ENCODE results near the gene GYS2.

Gene GYS2

DNA sequence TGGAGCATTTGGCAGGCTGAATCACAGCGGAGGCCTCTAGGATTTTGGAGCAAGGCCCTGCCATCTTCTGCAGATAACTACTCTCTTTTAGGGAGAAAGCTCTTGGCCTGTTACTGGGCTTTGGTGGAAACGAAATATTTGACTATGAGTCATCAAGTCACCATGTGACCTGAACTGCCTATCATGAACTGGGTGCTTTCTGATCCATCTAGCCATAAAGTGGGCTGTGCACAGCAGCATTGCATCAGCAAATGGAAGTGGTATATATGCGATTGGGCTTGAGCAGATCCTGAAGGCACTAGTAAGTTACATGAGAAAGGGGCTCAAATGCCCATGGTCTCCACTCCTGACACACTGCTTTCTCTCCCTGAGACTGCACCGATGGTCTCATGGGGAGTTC is 21.1 kb downstream of the GYS2 start:
- H3K36me3 ChIP-seq (ENCODE audit: control insufficient read depth, insufficient read depth, low read length): no peaks in the 10 kb centered on the region
- DNase-seq (ENCODE audit: extremely low read depth, insufficient read length): no peak
- TF ChIP-seq CTCF (IDR thresholded peaks at IDR 0.05; ENCODE audit: insufficient read depth, low read length, poor library complexity, severe bottlenecking): no peak
- no peak overlapping the region for H3K4me3 ChIP-seq (replicated peaks; ENCODE audit: low read depth, low read length)
- no peaks in the 10 kb centered on the region for H3K27me3 ChIP-seq (replicated peaks; ENCODE audit: control insufficient read depth, insufficient read depth, low read length)

DNA sequence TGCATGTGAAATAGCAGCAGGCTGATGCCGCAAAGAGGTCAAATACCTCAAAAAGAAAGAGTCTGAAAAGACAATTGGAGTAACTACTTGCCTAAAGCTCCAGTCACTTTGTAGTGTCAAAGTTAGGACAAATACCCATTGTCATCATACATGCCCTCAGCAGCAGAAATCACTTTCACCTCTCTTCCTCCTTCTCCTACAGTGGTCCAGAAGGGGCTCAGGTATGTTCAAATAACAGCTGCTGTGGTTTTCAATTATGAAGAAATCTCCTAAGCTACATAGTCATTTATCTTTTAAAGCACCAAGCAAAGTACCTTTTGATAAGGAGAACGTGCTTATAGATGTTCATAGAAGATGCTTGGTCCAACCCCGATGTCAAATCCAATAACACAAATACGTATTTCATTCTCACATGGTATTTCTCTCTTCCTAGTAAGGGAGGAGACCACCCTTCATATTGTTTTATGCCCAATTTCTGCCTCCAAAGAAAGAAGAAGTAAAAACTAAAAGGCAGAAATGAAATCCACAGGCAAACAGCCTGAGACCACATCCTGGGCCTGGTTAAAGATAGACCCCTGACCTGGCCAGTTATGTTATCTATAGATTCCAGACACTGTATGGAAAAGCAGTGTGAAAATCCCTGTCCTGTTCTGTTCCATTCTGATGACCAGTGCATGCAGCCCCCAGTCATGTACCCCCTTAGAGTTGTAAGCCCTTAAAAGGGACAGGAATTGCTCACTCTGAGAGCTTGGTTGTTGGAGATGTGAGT is 23.7 kb downstream of the GYS2 start:
- no peak for TF ChIP-seq CTCF (IDR thresholded peaks at IDR 0.05; ENCODE audit: insufficient read depth, low read length, poor library complexity, severe bottlenecking)
- DNase-seq (ENCODE audit: extremely low read depth, insufficient read length): no peak
- no peak overlapping the region for H3K4me3 ChIP-seq (replicated peaks; ENCODE audit: low read depth, low read length)

DNA sequence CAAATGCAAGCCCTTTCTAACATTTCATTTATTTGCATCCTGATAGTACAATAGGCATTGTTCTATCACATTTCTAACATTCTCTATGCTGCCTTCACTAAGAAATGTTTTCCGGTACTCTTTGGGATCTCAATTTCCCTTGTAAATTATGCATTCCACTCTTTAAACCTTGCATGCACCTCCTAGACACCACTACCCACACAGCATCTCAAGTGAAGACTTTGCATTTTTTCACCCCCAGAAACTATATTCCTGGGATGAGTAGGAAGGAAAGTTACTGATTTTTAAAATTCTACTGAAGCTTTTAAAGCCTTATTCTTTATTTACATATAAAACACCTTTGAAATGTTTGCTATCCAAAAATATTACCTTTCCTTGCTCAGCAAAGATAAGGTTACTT is 27.1 kb downstream of the GYS2 start:
- Histone ChIP-seq H3K36me3 (ENCODE audit: control insufficient read depth, insufficient read depth, low read length) (no peaks in the 10 kb centered on the region), H3K27me3 (replicated peaks; ENCODE audit: control insufficient read depth, insufficient read depth, low read length) (no peaks in the 10 kb centered on the region), H3K4me3 (replicated peaks; ENCODE audit: low read depth, low read length) (no peak overlapping the region)
- no peak for DNase-seq (ENCODE audit: extremely low read depth, insufficient read length)
- no peak for TF ChIP-seq CTCF (IDR thresholded peaks at IDR 0.05; ENCODE audit: insufficient read depth, low read length, poor library complexity, severe bottlenecking)

More for the DNA sequence above, 23.7 kb downstream of the GYS2 start:
- Histone ChIP-seq H3K36me3 (ENCODE audit: control insufficient read depth, insufficient read depth, low read length) (no peaks in the 10 kb centered on the region), H3K27me3 (replicated peaks; ENCODE audit: control insufficient read depth, insufficient read depth, low read length) (no peaks in the 10 kb centered on the region)

DNA sequence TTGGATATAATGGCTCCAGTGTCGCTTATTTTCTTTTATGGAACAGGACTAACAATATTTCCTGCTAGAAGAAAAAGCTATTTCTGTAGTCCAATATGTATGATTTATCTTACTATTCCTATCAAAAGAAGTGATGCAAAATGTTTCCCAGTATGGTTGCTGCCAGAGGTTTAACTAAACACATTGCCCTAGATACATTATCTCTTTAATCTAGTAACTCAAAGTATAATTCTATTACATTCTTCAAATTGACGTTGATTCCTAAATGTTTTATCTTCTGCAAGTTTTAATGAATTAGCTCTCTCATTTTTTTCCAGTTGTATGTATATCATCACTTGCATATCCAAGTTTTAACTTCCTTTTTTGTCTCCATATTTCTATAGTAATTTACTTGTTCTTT is 28.2 kb downstream of the GYS2 start:
- Histone ChIP-seq H3K36me3 (ENCODE audit: control insufficient read depth, insufficient read depth, low read length) (no peaks in the 10 kb centered on the region), H3K27me3 (replicated peaks; ENCODE audit: control insufficient read depth, insufficient read depth, low read length) (no peaks in the 10 kb centered on the region), H3K4me3 (replicated peaks; ENCODE audit: low read depth, low read length) (no peak overlapping the region)
- no peak for TF ChIP-seq CTCF (IDR thresholded peaks at IDR 0.05; ENCODE audit: insufficient read depth, low read length, poor library complexity, severe bottlenecking)
- no peak for DNase-seq (ENCODE audit: extremely low read depth, insufficient read length)

GRCh38 chr12:21573733-21574358 is 30.8 kb downstream of the GYS2 start:
- no peak for TF ChIP-seq CTCF (IDR thresholded peaks at IDR 0.05; ENCODE audit: insufficient read depth, low read length, poor library complexity, severe bottlenecking)
- Histone ChIP-seq H3K27me3 (replicated peaks; ENCODE audit: control insufficient read depth, insufficient read depth, low read length) (no peaks in the 10 kb centered on the region), H3K4me3 (replicated peaks; ENCODE audit: low read depth, low read length) (no peak overlapping the region), H3K36me3 (ENCODE audit: control insufficient read depth, insufficient read depth, low read length) (no peaks in the 10 kb centered on the region)
- no peak for DNase-seq (ENCODE audit: extremely low read depth, insufficient read length)
